Astrocyte (in vitro differentiated cells and primary cell): ENCODE measurements around the gene MAN1C1. TPM values are rescaled to one million over a fixed set of nuclear protein-coding genes. Genes with fewer than 3 reads are reported as not detected.

Experiments
- DNase-seq: peaks from one replicate; pipeline ENCODE4 v3.0.0-alpha.2; 2010; ENCODE audit warnings: low read depth
- FAIRE-seq: peaks from 2 replicates; lab custom pipeline; 2011; peaks lifted over from hg19 to GRCh38; lab: Jason Lieb, UNC
- H2AFZ ChIP-seq: 2 replicates; pipeline ENCODE4 v1.6.0; 2012; ENCODE audit warnings: low read depth, low read length, inconsistent platforms
- H3K27ac ChIP-seq: 2 replicates; pipeline ENCODE4 v1.5.1; 2011; ENCODE audit warnings: low read depth, low read length, inconsistent platforms
- H3K27me3 ChIP-seq: 2 replicates; pipeline ENCODE4 v1.6.0; 2011; ENCODE audit warnings: low read length, inconsistent platforms; ENCODE audit not compliant: insufficient read depth
- H3K36me3 ChIP-seq: 2 replicates; pipeline ENCODE4 v1.5.1; 2011; ENCODE audit warnings: low read length, inconsistent platforms; ENCODE audit not compliant: insufficient read depth
- H3K4me1 ChIP-seq: 2 replicates; pipeline ENCODE4 v1.5.1; 2011; ENCODE audit warnings: low read length, inconsistent platforms; ENCODE audit not compliant: insufficient read depth
- H3K4me2 ChIP-seq: 2 replicates; pipeline ENCODE4 v1.6.0; 2012; ENCODE audit warnings: low read length, inconsistent platforms
- H3K4me3 ChIP-seq: 2 replicates; pipeline ENCODE4 v1.5.1; 2011; ENCODE audit warnings: low read depth, mild to moderate bottlenecking, low read length, inconsistent platforms; ENCODE audit not compliant: insufficient read depth
- H3K79me2 ChIP-seq: 2 replicates; pipeline ENCODE4 v1.6.0; 2012; ENCODE audit warnings: mild to moderate bottlenecking, low read length, inconsistent platforms; ENCODE audit not compliant: insufficient read depth
- H3K9ac ChIP-seq: 2 replicates; pipeline ENCODE4 v1.6.0; 2012; ENCODE audit warnings: mild to moderate bottlenecking, low read length, inconsistent platforms
- H3K9me3 ChIP-seq: 2 replicates; pipeline ENCODE4 v1.5.1; 2012; ENCODE audit warnings: low read depth, mild to moderate bottlenecking, low read length, inconsistent platforms; ENCODE audit not compliant: insufficient read depth
- H4K20me1 ChIP-seq: 2 replicates; pipeline ENCODE4 v1.6.0; 2012; ENCODE audit warnings: low read length, inconsistent platforms; ENCODE audit not compliant: insufficient read depth
- H3K27ac Mint-ChIP-seq: one replicate; pipeline ENCODE4 v1.8.0; 2021; ENCODE audit warnings: mild to moderate bottlenecking, mixed read lengths; ENCODE audit not compliant: unreplicated experiment
- H3K27me3 Mint-ChIP-seq: one replicate; pipeline ENCODE4 v1.8.0; 2021; ENCODE audit warnings: low read depth, mixed read lengths; ENCODE audit not compliant: unreplicated experiment
- H3K36me3 Mint-ChIP-seq: one replicate; pipeline ENCODE4 v1.8.0; 2021; ENCODE audit warnings: low read depth, mixed read lengths; ENCODE audit not compliant: unreplicated experiment
- H3K4me1 Mint-ChIP-seq: one replicate; pipeline ENCODE4 v1.8.0; 2021; ENCODE audit warnings: low read depth, mixed read lengths; ENCODE audit not compliant: unreplicated experiment
- H3K4me3 Mint-ChIP-seq: one replicate; pipeline ENCODE4 v1.8.0; 2021; ENCODE audit warnings: mild to moderate bottlenecking, moderate library complexity, mixed read lengths; ENCODE audit not compliant: unreplicated experiment
- H3K9me3 Mint-ChIP-seq: one replicate; pipeline ENCODE4 v1.8.0; 2021; ENCODE audit warnings: mild to moderate bottlenecking, mixed read lengths; ENCODE audit not compliant: unreplicated experiment
- CTCF ChIP-seq: IDR thresholded peaks from 2 replicates; pipeline ENCODE4 v1.5.1; 2011; ENCODE audit warnings: low read depth, mild to moderate bottlenecking, inconsistent platforms, low read length, moderate library complexity; ENCODE audit not compliant: insufficient read depth
- EZH2 ChIP-seq: IDR thresholded peaks from 2 replicates; pipeline ENCODE4 v1.6.1; 2012; ENCODE audit warnings: mild to moderate bottlenecking, low read length, inconsistent platforms; ENCODE audit not compliant: insufficient read depth
- total RNA-seq: library from RNA; stranded (reverse); gene quantifications from 2 replicates; pipeline ENCODE4 v1.2.1, GENCODE V29; 2021

Gene MAN1C1
- total RNA-seq, 1 donor from 2014 or later: 0.86 TPM

- Histone ChIP-seq H3K4me3 (no peak overlapping the region), H3K4me2 (no peak overlapping the region), H4K20me1 (no peaks in the 10 kb centered on the region), H3K4me1 (no peaks in the 10 kb centered on the region), H3K27ac (no peak overlapping the region), H2AFZ (no peak overlapping the region), H3K9ac (no peak overlapping the region), H3K79me2 (no peaks in the 10 kb centered on the region), H3K9me3 (no peaks in the 10 kb centered on the region), H3K36me3 (no peaks in the 10 kb centered on the region), H3K27me3 (peaks cover 23% of the 10 kb centered on the region)
- no peaks in the 10 kb centered on the region for H3K36me3 Mint-ChIP-seq
- H3K4me1 Mint-ChIP-seq: peaks cover 6% of the 10 kb centered on the region
- peaks cover 3% of the 10 kb centered on the region for H3K9me3 Mint-ChIP-seq
- no peak for TF ChIP-seq CTCF
- TF ChIP-seq EZH2: no peak
- no peak overlapping the region for H3K27ac Mint-ChIP-seq
- DNase-seq (peak; percentile 44), FAIRE-seq (no peak)
- H3K27me3 Mint-ChIP-seq: peaks cover 18% of the 10 kb centered on the region
- H3K4me3 Mint-ChIP-seq: no peak overlapping the region
These were observed 104.0 kb downstream of the MAN1C1 start for GRCh38 chr1:25720624-25721023.

- no peak overlapping the region for H3K4me3 Mint-ChIP-seq
- peaks cover 16% of the 10 kb centered on the region for H3K4me1 Mint-ChIP-seq
- Histone ChIP-seq H3K27ac (no peak overlapping the region), H3K79me2 (no peaks in the 10 kb centered on the region), H3K4me1 (peaks cover 3% of the 10 kb centered on the region), H3K4me2 (no peak overlapping the region), H3K9ac (no peak overlapping the region), H3K4me3 (no peak overlapping the region), H2AFZ (no peak overlapping the region), H3K36me3 (no peaks in the 10 kb centered on the region), H3K9me3 (no peaks in the 10 kb centered on the region), H3K27me3 (peaks cover 23% of the 10 kb centered on the region), H4K20me1 (no peaks in the 10 kb centered on the region)
- no peak overlapping the region for H3K27ac Mint-ChIP-seq
- DNase-seq (no peak), FAIRE-seq (no peak)
- peaks cover 26% of the 10 kb centered on the region for H3K27me3 Mint-ChIP-seq
- TF ChIP-seq EZH2: no peak
- TF ChIP-seq CTCF: no peak
- no peaks in the 10 kb centered on the region for H3K9me3 Mint-ChIP-seq
- H3K36me3 Mint-ChIP-seq: no peaks in the 10 kb centered on the region
These were observed 106.8 kb downstream of the MAN1C1 start for GRCh38 chr1:25723250-25723880.

- no peak overlapping the region for H3K9ac ChIP-seq
- no peaks in the 10 kb centered on the region for H3K36me3 Mint-ChIP-seq
- peaks cover 3% of the 10 kb centered on the region for H3K4me1 ChIP-seq
- H3K79me2 ChIP-seq: no peaks in the 10 kb centered on the region
- H3K4me3 Mint-ChIP-seq: no peak overlapping the region
- TF ChIP-seq CTCF (no peak), EZH2 (no peak)
- peaks cover 27% of the 10 kb centered on the region for H3K27me3 Mint-ChIP-seq
- no peaks in the 10 kb centered on the region for H3K9me3 Mint-ChIP-seq
- no peak overlapping the region for H3K27ac ChIP-seq
- peaks cover 23% of the 10 kb centered on the region for H3K27me3 ChIP-seq
- H3K4me2 ChIP-seq: no peak overlapping the region
- no peak overlapping the region for H3K4me3 ChIP-seq
- H3K4me1 Mint-ChIP-seq: peaks cover 16% of the 10 kb centered on the region
- DNase-seq (no peak), FAIRE-seq (no peak)
- no peaks in the 10 kb centered on the region for H4K20me1 ChIP-seq
- H3K27ac Mint-ChIP-seq: no peak overlapping the region
- no peaks in the 10 kb centered on the region for H3K36me3 ChIP-seq
- H3K9me3 ChIP-seq: no peaks in the 10 kb centered on the region
- H2AFZ ChIP-seq: no peak overlapping the region
These were observed 107.6 kb downstream of the MAN1C1 start for GRCh38 chr1:25724201-25724600.
